K562 (cell line): ENCODE measurements around the gene HTR4. TPM values are rescaled to one million over a fixed set of nuclear protein-coding genes. Genes with fewer than 3 reads are reported as not detected.

Experiments used
- CHCHD3 ChIP-seq: fragments of 250-450 bp; sonication (Bioruptor Pico); IDR thresholded peaks from 2 replicates; pipeline ENCODE4 v2.1.2; 2022; ENCODE audit warnings: mild to moderate bottlenecking
- DEAF1 ChIP-seq: fragments of 450-650 bp; formaldehyde crosslinking; IDR thresholded peaks from 2 replicates; pipeline ENCODE4 v1.4.0; 2020; ENCODE audit warnings: mild to moderate bottlenecking, moderate library complexity
- EGR1 ChIP-seq: fragments of 450-650 bp; conservative IDR thresholded peaks from 2 replicates; pipeline ENCODE4 v1.6.1; 2017; ENCODE audit warnings: mild to moderate bottlenecking
- GABPB2 ChIP-seq: fragments of 250-450 bp; sonication (Bioruptor Pico); conservative IDR thresholded peaks from 2 replicates; pipeline ENCODE4 v1.5.1; 2021; ENCODE audit warnings: mild to moderate bottlenecking
- HOMEZ ChIP-seq: fragments of 250-450 bp; sonication (Bioruptor Pico); IDR thresholded peaks from 2 replicates; pipeline ENCODE4 v1.4.0; 2020; ENCODE audit warnings: mild to moderate bottlenecking, moderate library complexity
- PHB ChIP-seq: fragments of 250-450 bp; sonication (Bioruptor Pico); IDR thresholded peaks from 2 replicates; pipeline ENCODE4 v1.5.0; 2021
- POLR3A ChIP-seq: IDR thresholded peaks from 2 replicates; pipeline ENCODE4 v1.6.1; 2011; ENCODE audit warnings: borderline replicate concordance, mild to moderate bottlenecking, moderate library complexity; ENCODE audit not compliant: insufficient read length, insufficient read depth; ENCODE audit errors: extremely low read depth
- RBM34 ChIP-seq: fragments of 200-400 bp; formaldehyde crosslinking; IDR thresholded peaks from 2 replicates; pipeline ENCODE4 v1.6.1; 2018; ENCODE audit warnings: low read length, borderline replicate concordance; ENCODE audit not compliant: insufficient read depth
- SNIP1 ChIP-seq: fragments of 450-650 bp; IDR thresholded peaks from 2 replicates; pipeline ENCODE4 v1.7.1; 2017; ENCODE audit warnings: low read depth, mild to moderate bottlenecking
- SUPT5H ChIP-seq: fragments of 450-650 bp; IDR thresholded peaks from 2 replicates; pipeline ENCODE4 v1.6.1; 2016
- ZNF12 ChIP-seq: sonication (generic); formaldehyde crosslinking; IDR thresholded peaks from 2 replicates; pipeline ENCODE4 v1.4.0; 2020; ENCODE audit warnings: mild to moderate bottlenecking, missing genetic modification reagents
- ZNF133 ChIP-seq: fragments of 250-450 bp; sonication (Bioruptor Pico); IDR thresholded peaks from 2 replicates; pipeline ENCODE4 v1.4.0; 2020; ENCODE audit warnings: mild to moderate bottlenecking
- polyA plus RNA-seq, 8 experiments: library from polyadenylated mRNA; depleted of rRNA in 4 of 8; stranded (reverse) in 5 of 8; unstranded in 3 of 8; fragments of >200 nt; fragmentation: Nextera tagmentation in 2 of 8; fragmentation: Illumina TruSeq in 1 of 8; extraction: Ambion mirVana in 2 of 8; extraction: Trizol in 1 of 8; gene quantifications; 2 replicates each; pipeline versions ENCODE4 v1.2.1 to v1.2.3, GENCODE V29; 2011 to 2014; ENCODE audit warnings: inconsistent platforms in 1 of 8, missing spikeins in 1 of 8
- total RNA-seq, 7 experiments: library from RNA; depleted of rRNA in 6 of 7; stranded (reverse); fragments of >200 nt in 6 of 7; fragmentation: Illumina TruSeq in 2 of 7; extraction: Trizol in 2 of 7; gene quantifications; 2 replicates each; pipeline versions ENCODE4 v1.2.1 to v1.2.3, GENCODE V29; 2011 to 2021; ENCODE audit warnings: low replicate concordance in 1 of 7
- TF ChIP-seq, protein P1 (sequence below): fragments of 450-650 bp; IDR thresholded peaks from 2 replicates; pipeline ENCODE4 v1.6.1; 2017; ENCODE audit warnings: antibody characterized with exemption, mild to moderate bottlenecking
- TF ChIP-seq, protein P2 (sequence below), 2 experiments: fragments of 450-650 bp in 1 of 2; IDR thresholded peaks; 2 replicates each; pipeline ENCODE4 v1.6.1; 2011 to 2017; ENCODE audit warnings: low read depth in 2 of 2, antibody characterized with exemption in 1 of 2, borderline replicate concordance in 1 of 2, low read length in 1 of 2, mild to moderate bottlenecking in 1 of 2, mixed read lengths in 1 of 2; ENCODE audit not compliant: control insufficient read depth in 1 of 2
- TF ChIP-seq, protein P3 (sequence below): fragments of 250-450 bp; sonication (Bioruptor Pico); IDR thresholded peaks from 2 replicates; pipeline ENCODE4 v1.8.0; 2021; ENCODE audit warnings: moderate library complexity, mild to moderate bottlenecking, inconsistent platforms
- TF ChIP-seq, protein P4 (sequence below): sonication (generic); IDR thresholded peaks from 2 replicates; pipeline ENCODE4 v1.6.1; 2016

HTR4 gene
- total and polyA plus RNA-seq, 9 of the 15 experiments (the other 6 are each of a cell fraction or from before 2014, with no cell fraction given) = 0.13 TPM; not detected in 8

DNA sequence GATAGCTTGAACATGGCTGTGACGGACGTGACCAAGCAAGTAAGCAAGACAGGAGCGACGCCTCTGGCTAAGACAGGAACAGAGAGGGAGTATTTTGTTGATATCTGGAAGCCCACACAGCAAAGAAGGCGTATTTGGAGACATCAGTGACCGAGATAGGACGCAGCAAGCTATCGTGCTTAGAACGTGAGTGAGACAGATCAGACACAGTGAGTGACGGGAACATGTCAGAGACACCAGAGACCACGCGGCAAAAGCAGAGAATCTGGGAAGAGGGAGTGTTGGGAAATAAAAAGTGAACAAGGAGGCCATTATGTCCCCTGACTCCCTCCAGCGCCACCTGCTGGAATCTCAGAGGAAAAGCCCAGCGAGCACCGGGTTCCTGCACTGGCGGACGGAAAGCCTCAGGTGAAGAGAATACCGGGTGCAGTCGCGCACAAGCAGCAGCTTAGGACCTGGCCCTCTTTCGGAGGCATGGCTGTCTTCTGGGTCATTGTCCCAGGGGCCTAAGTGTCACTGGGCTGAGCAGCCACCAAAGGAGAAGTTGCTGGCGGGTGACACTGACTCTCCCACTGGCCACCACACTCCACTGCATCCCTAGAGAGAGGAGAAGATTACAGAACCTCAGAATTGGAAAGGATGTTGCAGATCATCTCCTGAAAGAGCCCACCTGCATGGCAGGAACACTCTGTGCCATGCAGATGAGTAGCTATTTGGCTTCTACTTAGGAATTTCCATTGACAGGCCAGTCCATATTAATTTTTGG is 171.4 kb downstream of the HTR4 start (continued):
- TF ChIP-seq, protein P1, sequence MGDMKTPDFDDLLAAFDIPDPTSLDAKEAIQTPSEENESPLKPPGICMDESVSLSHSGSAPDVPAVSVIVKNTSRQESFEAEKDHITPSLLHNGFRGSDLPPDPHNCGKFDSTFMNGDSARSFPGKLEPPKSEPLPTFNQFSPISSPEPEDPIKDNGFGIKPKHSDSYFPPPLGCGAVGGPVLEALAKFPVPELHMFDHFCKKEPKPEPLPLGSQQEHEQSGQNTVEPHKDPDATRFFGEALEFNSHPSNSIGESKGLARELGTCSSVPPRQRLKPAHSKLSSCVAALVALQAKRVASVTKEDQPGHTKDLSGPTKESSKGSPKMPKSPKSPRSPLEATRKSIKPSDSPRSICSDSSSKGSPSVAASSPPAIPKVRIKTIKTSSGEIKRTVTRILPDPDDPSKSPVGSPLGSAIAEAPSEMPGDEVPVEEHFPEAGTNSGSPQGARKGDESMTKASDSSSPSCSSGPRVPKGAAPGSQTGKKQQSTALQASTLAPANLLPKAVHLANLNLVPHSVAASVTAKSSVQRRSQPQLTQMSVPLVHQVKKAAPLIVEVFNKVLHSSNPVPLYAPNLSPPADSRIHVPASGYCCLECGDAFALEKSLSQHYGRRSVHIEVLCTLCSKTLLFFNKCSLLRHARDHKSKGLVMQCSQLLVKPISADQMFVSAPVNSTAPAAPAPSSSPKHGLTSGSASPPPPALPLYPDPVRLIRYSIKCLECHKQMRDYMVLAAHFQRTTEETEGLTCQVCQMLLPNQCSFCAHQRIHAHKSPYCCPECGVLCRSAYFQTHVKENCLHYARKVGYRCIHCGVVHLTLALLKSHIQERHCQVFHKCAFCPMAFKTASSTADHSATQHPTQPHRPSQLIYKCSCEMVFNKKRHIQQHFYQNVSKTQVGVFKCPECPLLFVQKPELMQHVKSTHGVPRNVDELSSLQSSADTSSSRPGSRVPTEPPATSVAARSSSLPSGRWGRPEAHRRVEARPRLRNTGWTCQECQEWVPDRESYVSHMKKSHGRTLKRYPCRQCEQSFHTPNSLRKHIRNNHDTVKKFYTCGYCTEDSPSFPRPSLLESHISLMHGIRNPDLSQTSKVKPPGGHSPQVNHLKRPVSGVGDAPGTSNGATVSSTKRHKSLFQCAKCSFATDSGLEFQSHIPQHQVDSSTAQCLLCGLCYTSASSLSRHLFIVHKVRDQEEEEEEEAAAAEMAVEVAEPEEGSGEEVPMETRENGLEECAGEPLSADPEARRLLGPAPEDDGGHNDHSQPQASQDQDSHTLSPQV = no peak
- no peak for TF ChIP-seq PHB
- no peak for TF ChIP-seq ZNF12 (CRISPR knock-in tag)
- TF ChIP-seq POLR3A = no peak
- TF ChIP-seq HOMEZ (CRISPR knock-in tag) = no peak
- no peak for TF ChIP-seq DEAF1
- TF ChIP-seq RBM34 = no peak
- no peak for TF ChIP-seq SNIP1
- no peak for TF ChIP-seq EGR1
- no peak for TF ChIP-seq GABPB2
- TF ChIP-seq CHCHD3 (CRISPR knock-in tag) = no peak
- TF ChIP-seq, protein P2, sequence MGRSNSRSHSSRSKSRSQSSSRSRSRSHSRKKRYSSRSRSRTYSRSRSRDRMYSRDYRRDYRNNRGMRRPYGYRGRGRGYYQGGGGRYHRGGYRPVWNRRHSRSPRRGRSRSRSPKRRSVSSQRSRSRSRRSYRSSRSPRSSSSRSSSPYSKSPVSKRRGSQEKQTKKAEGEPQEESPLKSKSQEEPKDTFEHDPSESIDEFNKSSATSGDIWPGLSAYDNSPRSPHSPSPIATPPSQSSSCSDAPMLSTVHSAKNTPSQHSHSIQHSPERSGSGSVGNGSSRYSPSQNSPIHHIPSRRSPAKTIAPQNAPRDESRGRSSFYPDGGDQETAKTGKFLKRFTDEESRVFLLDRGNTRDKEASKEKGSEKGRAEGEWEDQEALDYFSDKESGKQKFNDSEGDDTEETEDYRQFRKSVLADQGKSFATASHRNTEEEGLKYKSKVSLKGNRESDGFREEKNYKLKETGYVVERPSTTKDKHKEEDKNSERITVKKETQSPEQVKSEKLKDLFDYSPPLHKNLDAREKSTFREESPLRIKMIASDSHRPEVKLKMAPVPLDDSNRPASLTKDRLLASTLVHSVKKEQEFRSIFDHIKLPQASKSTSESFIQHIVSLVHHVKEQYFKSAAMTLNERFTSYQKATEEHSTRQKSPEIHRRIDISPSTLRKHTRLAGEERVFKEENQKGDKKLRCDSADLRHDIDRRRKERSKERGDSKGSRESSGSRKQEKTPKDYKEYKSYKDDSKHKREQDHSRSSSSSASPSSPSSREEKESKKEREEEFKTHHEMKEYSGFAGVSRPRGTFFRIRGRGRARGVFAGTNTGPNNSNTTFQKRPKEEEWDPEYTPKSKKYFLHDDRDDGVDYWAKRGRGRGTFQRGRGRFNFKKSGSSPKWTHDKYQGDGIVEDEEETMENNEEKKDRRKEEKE (IDR thresholded peaks at IDR 0.05; ENCODE audit: borderline replicate concordance in 1 of 2, control insufficient read depth in 1 of 2, low read depth in 2 of 2, low read length in 1 of 2) = no peak
- TF ChIP-seq SUPT5H = no peak
- TF ChIP-seq, protein P3, sequence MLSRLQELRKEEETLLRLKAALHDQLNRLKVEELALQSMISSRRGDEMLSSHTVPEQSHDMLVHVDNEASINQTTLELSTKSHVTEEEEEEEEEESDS (CRISPR knock-in tag) = no peak
- TF ChIP-seq, protein P4, sequence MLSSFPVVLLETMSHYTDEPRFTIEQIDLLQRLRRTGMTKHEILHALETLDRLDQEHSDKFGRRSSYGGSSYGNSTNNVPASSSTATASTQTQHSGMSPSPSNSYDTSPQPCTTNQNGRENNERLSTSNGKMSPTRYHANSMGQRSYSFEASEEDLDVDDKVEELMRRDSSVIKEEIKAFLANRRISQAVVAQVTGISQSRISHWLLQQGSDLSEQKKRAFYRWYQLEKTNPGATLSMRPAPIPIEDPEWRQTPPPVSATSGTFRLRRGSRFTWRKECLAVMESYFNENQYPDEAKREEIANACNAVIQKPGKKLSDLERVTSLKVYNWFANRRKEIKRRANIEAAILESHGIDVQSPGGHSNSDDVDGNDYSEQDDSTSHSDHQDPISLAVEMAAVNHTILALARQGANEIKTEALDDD = no peak
- TF ChIP-seq ZNF133 (CRISPR knock-in tag) = no peak
